Liver (tissue), 9 donors: ENCODE measurements around the gene RAB11FIP5. TPM values are rescaled to one million over a fixed set of nuclear protein-coding genes. Genes with fewer than 3 reads are reported as not detected.

Experiments used
- DNase-seq: peaks from one replicate; pipeline ENCODE4 v3.0.0-alpha.2; 2017; ENCODE audit warnings: low spot score
- H3K27ac ChIP-seq, 2 donors: one replicate each; pipeline ENCODE4 v1.7.0; 2013; ENCODE audit warnings: inconsistent platforms in 2 of 2, low read length in 2 of 2, control low read depth in 1 of 2, low read depth in 1 of 2, mild to moderate bottlenecking in 1 of 2
- H3K27me3 ChIP-seq, 4 donors: one replicate each; pipeline versions ENCODE4 v1.6.1 to v1.7.0; 2013; ENCODE audit warnings: low read length in 3 of 4, inconsistent platforms in 1 of 4, mild to moderate bottlenecking in 1 of 4, moderate library complexity in 1 of 4; ENCODE audit not compliant: control insufficient read depth in 4 of 4, insufficient read depth in 4 of 4
- H3K36me3 ChIP-seq, 4 donors: one replicate each; pipeline versions ENCODE4 v1.6.1 to v1.7.0; 2013; ENCODE audit warnings: low read length in 3 of 4, mild to moderate bottlenecking in 3 of 4, low read depth in 1 of 4, moderate library complexity in 1 of 4; ENCODE audit not compliant: control insufficient read depth in 4 of 4, insufficient read depth in 3 of 4
- H3K4me1 ChIP-seq, 4 donors: one replicate each; pipeline versions ENCODE4 v1.6.1 to v1.7.0; 2013; ENCODE audit warnings: low read length in 3 of 4, mild to moderate bottlenecking in 3 of 4, moderate library complexity in 1 of 4; ENCODE audit not compliant: control insufficient read depth in 4 of 4, insufficient read depth in 4 of 4
- H3K4me3 ChIP-seq, 3 donors: one replicate each; pipeline versions ENCODE4 v1.6.1 to v1.7.0; 2013; ENCODE audit warnings: low read length in 3 of 3, control low read depth in 1 of 3, low read depth in 1 of 3, mild to moderate bottlenecking in 1 of 3
- H3K9ac ChIP-seq, 2 donors: one replicate each; pipeline ENCODE4 v1.7.0; 2013; ENCODE audit warnings: low read length in 2 of 2, mild to moderate bottlenecking in 2 of 2, moderate library complexity in 2 of 2, control low read depth in 1 of 2, low read depth in 1 of 2
- H3K9me3 ChIP-seq, 4 donors: one replicate each; pipeline versions ENCODE4 v1.6.1 to v1.7.0; 2013; ENCODE audit warnings: low read length in 3 of 4; ENCODE audit not compliant: control insufficient read depth in 4 of 4
- ATF3 ChIP-seq: IDR thresholded peaks from 2 replicates; pipeline ENCODE4 v1.6.1; 2016; ENCODE audit warnings: antibody characterized with exemption
- CTCF ChIP-seq: fragments of 150-350 bp; IDR thresholded peaks from 2 replicates; pipeline ENCODE4 v1.5.1; 2017; ENCODE audit warnings: improper control_type of control experiment, low read depth, low read length; ENCODE audit not compliant: missing input control
- EGR1 ChIP-seq, 2 donors: IDR thresholded peaks; 2 replicates each; pipeline ENCODE4 v1.6.1; 2016 to 2018; ENCODE audit warnings: antibody characterized with exemption in 2 of 2, low read depth in 2 of 2
- FOXA1 ChIP-seq: IDR thresholded peaks from 2 replicates; pipeline ENCODE4 v1.6.1; 2016; ENCODE audit warnings: antibody characterized with exemption
- HNF4A ChIP-seq, 2 donors: conservative IDR thresholded peaks; 2 replicates each; pipeline ENCODE4 v1.6.1; 2016; ENCODE audit warnings: antibody characterized with exemption in 2 of 2, mild to moderate bottlenecking in 2 of 2
- HNF4G ChIP-seq: IDR thresholded peaks from 2 replicates; pipeline ENCODE4 v1.6.1; 2016; ENCODE audit warnings: antibody characterized with exemption
- JUND ChIP-seq, 2 donors: IDR thresholded peaks; 2 replicates each; pipeline ENCODE4 v1.6.1; 2016; ENCODE audit warnings: antibody characterized with exemption in 2 of 2
- NR2F2 ChIP-seq: IDR thresholded peaks from 2 replicates; pipeline ENCODE4 v1.6.1; 2016; ENCODE audit warnings: antibody characterized with exemption
- RAD21 ChIP-seq, 2 donors: IDR thresholded peaks; 2 replicates each; pipeline ENCODE4 v1.6.1; 2016; ENCODE audit warnings: antibody characterized with exemption in 2 of 2, mild to moderate bottlenecking in 2 of 2
- REST ChIP-seq: IDR thresholded peaks from 2 replicates; pipeline ENCODE4 v1.6.1; 2016; ENCODE audit warnings: antibody characterized with exemption, mild to moderate bottlenecking
- RXRA ChIP-seq, 2 donors: IDR thresholded peaks; 2 replicates each; pipeline ENCODE4 v1.6.1; 2017 to 2018; ENCODE audit warnings: antibody characterized with exemption in 2 of 2, mild to moderate bottlenecking in 1 of 2
- SP1 ChIP-seq: IDR thresholded peaks from 2 replicates; pipeline ENCODE4 v1.6.1; 2018; ENCODE audit warnings: antibody characterized with exemption, mild to moderate bottlenecking
- TAF1 ChIP-seq: conservative IDR thresholded peaks from 2 replicates; pipeline ENCODE4 v1.6.1; 2016; ENCODE audit warnings: antibody characterized with exemption, mild to moderate bottlenecking
- ZBTB33 ChIP-seq: IDR thresholded peaks from 2 replicates; pipeline ENCODE4 v1.6.1; 2016; ENCODE audit warnings: antibody characterized with exemption
- WGBS: extraction: QIAGEN DNeasy Blood & Tissue Kit; methylation state at CpG from one replicate; pipeline ENCODE4 v1.1.7; 2013; 5-methylcytosine and 5-hydroxymethylcytosine counted together
- polyA plus RNA-seq, 2 donors: library from polyadenylated mRNA; stranded (reverse) in 1 of 2; unstranded in 1 of 2; fragments of 200-250 nt in 1 of 2; fragments of >200 nt in 1 of 2; fragmentation: Nextera tagmentation in 1 of 2; extraction: Ambion mirVana in 1 of 2; gene quantifications; one replicate each; pipeline versions ENCODE4 v1.2.1 to v1.2.3, GENCODE V29; 2013 to 2015
- total RNA-seq, 2 donors: library from RNA; depleted of rRNA; stranded (reverse); fragments of >200 nt; gene quantifications; one replicate each; pipeline ENCODE4 v1.2.3, GENCODE V29; 2014
- donor health status: healthy.
- donor health status: healthy.
- donor health status: healthy.
- donor health status: healthy.
- donor health status: healthy.

RAB11FIP5 gene
- total and polyA plus RNA-seq, 4 donors = 2.8 to 8.1 (median 5.4) TPM

GRCh38 chr2:73130790-73131189 is 18.0 kb upstream of the RAB11FIP5 start:
- no peak overlapping the region for H3K4me3 ChIP-seq
- no peaks in the 10 kb centered on the region for H3K27me3 ChIP-seq
- no peaks in the 10 kb centered on the region for H3K4me1 ChIP-seq
- no peaks in the 10 kb centered on the region for H3K36me3 ChIP-seq
- H3K27ac ChIP-seq = no peak overlapping the region
- no peaks in the 10 kb centered on the region for H3K9me3 ChIP-seq
- no peak for DNase-seq
- TF ChIP-seq JUND (IDR thresholded peaks at IDR 0.05) (no peak), ATF3 (no peak), HNF4A (conservative IDR thresholded peaks at IDR 0.05) (no peak), EGR1 (IDR thresholded peaks at IDR 0.05; ENCODE audit: low read depth in 2 of 2) (no peak), CTCF (no peak), NR2F2 (no peak)
- no peak overlapping the region for H3K9ac ChIP-seq
- WGBS = 63% methylated on average over 5 of the region's 5 CpGs

- no peak for DNase-seq
- Histone ChIP-seq H3K9me3 (no peaks in the 10 kb centered on the region), H3K27ac (no peak overlapping the region), H3K36me3 (no peaks in the 10 kb centered on the region), H3K4me3 (no peak overlapping the region), H3K27me3 (no peaks in the 10 kb centered on the region), H3K4me1 (no peaks in the 10 kb centered on the region), H3K9ac (no peak overlapping the region)
- 79% methylated on average over 6 of the region's 6 CpGs for WGBS
- TF ChIP-seq ATF3 = no peak
- no peak for TF ChIP-seq CTCF
- TF ChIP-seq EGR1 (IDR thresholded peaks at IDR 0.05; ENCODE audit: low read depth in 2 of 2) = no peak
Observed at GRCh38 chr2:73128841-73129535, 16.2 kb upstream of the RAB11FIP5 start.

- 38% methylated on average over 1 of the region's 1 CpG for WGBS
- H3K27me3 ChIP-seq = no peaks in the 10 kb centered on the region
- no peak overlapping the region for H3K9ac ChIP-seq
- no peaks in the 10 kb centered on the region for H3K9me3 ChIP-seq
- H3K27ac ChIP-seq = no peak overlapping the region
- TF ChIP-seq REST = no peak
- no peak for TF ChIP-seq RAD21 (IDR thresholded peaks at IDR 0.05)
- TF ChIP-seq HNF4A (conservative IDR thresholded peaks at IDR 0.05) = no peak
- no peak for TF ChIP-seq ATF3
- no peak for TF ChIP-seq FOXA1
- no peak for TF ChIP-seq ZBTB33
- TF ChIP-seq SP1 = no peak
- TF ChIP-seq TAF1 = no peak
- TF ChIP-seq JUND (IDR thresholded peaks at IDR 0.05) = no peak
- TF ChIP-seq HNF4G = no peak
- TF ChIP-seq RXRA (IDR thresholded peaks at IDR 0.05) = no peak
- no peak for DNase-seq
- H3K36me3 ChIP-seq = no peaks in the 10 kb centered on the region
- H3K4me3 ChIP-seq = no peak overlapping the region
- no peaks in the 10 kb centered on the region for H3K4me1 ChIP-seq
Observed at GRCh38 chr2:73122536-73122935, 9.8 kb upstream of the RAB11FIP5 start.
